Liver (tissue), 9 donors: ENCODE measurements around the gene OR2A12. TPM values are rescaled to one million over a fixed set of nuclear protein-coding genes. Genes with fewer than 3 reads are reported as not detected.
"Not testable (repeated sequence)": the region's sequence is repeated elsewhere in the genome, so short reads cannot be mapped to it uniquely, and the experiment has no call there.

ENCODE experiments used
- DNase-seq: peaks from one replicate; pipeline ENCODE4 v3.0.0-alpha.2; 2017; ENCODE audit warnings: low spot score
- H3K27ac ChIP-seq, 2 donors: one replicate each; pipeline ENCODE4 v1.7.0; 2013; ENCODE audit warnings: inconsistent platforms in 2 of 2, low read length in 2 of 2, control low read depth in 1 of 2, low read depth in 1 of 2, mild to moderate bottlenecking in 1 of 2
- H3K27me3 ChIP-seq, 4 donors: one replicate each; pipeline versions ENCODE4 v1.6.1 to v1.7.0; 2013; ENCODE audit warnings: low read length in 3 of 4, inconsistent platforms in 1 of 4, mild to moderate bottlenecking in 1 of 4, moderate library complexity in 1 of 4; ENCODE audit not compliant: control insufficient read depth in 4 of 4, insufficient read depth in 4 of 4
- H3K36me3 ChIP-seq, 4 donors: one replicate each; pipeline versions ENCODE4 v1.6.1 to v1.7.0; 2013; ENCODE audit warnings: low read length in 3 of 4, mild to moderate bottlenecking in 3 of 4, low read depth in 1 of 4, moderate library complexity in 1 of 4; ENCODE audit not compliant: control insufficient read depth in 4 of 4, insufficient read depth in 3 of 4
- H3K4me1 ChIP-seq, 4 donors: one replicate each; pipeline versions ENCODE4 v1.6.1 to v1.7.0; 2013; ENCODE audit warnings: low read length in 3 of 4, mild to moderate bottlenecking in 3 of 4, moderate library complexity in 1 of 4; ENCODE audit not compliant: control insufficient read depth in 4 of 4, insufficient read depth in 4 of 4
- H3K4me3 ChIP-seq, 3 donors: one replicate each; pipeline versions ENCODE4 v1.6.1 to v1.7.0; 2013; ENCODE audit warnings: low read length in 3 of 3, control low read depth in 1 of 3, low read depth in 1 of 3, mild to moderate bottlenecking in 1 of 3
- H3K9ac ChIP-seq, 2 donors: one replicate each; pipeline ENCODE4 v1.7.0; 2013; ENCODE audit warnings: low read length in 2 of 2, mild to moderate bottlenecking in 2 of 2, moderate library complexity in 2 of 2, control low read depth in 1 of 2, low read depth in 1 of 2
- H3K9me3 ChIP-seq, 4 donors: one replicate each; pipeline versions ENCODE4 v1.6.1 to v1.7.0; 2013; ENCODE audit warnings: low read length in 3 of 4; ENCODE audit not compliant: control insufficient read depth in 4 of 4
- EGR1 ChIP-seq, 2 donors: IDR thresholded peaks; 2 replicates each; pipeline ENCODE4 v1.6.1; 2016 to 2018; ENCODE audit warnings: antibody characterized with exemption in 2 of 2, low read depth in 2 of 2
- FOXA2 ChIP-seq: IDR thresholded peaks from 2 replicates; pipeline ENCODE4 v1.6.1; 2016; ENCODE audit warnings: antibody characterized with exemption
- GABPA ChIP-seq, 2 donors: IDR thresholded peaks in 1 of 2; conservative IDR thresholded peaks in 1 of 2; 2 replicates each; pipeline ENCODE4 v1.6.1; 2016; ENCODE audit warnings: antibody characterized with exemption in 2 of 2, mild to moderate bottlenecking in 1 of 2, moderate library complexity in 1 of 2
- JUND ChIP-seq, 2 donors: IDR thresholded peaks; 2 replicates each; pipeline ENCODE4 v1.6.1; 2016; ENCODE audit warnings: antibody characterized with exemption in 2 of 2
- RAD21 ChIP-seq, 2 donors: IDR thresholded peaks; 2 replicates each; pipeline ENCODE4 v1.6.1; 2016; ENCODE audit warnings: antibody characterized with exemption in 2 of 2, mild to moderate bottlenecking in 2 of 2
- RXRA ChIP-seq, 2 donors: IDR thresholded peaks; 2 replicates each; pipeline ENCODE4 v1.6.1; 2017 to 2018; ENCODE audit warnings: antibody characterized with exemption in 2 of 2, mild to moderate bottlenecking in 1 of 2
- TAF1 ChIP-seq: conservative IDR thresholded peaks from 2 replicates; pipeline ENCODE4 v1.6.1; 2016; ENCODE audit warnings: antibody characterized with exemption, mild to moderate bottlenecking
- WGBS: extraction: QIAGEN DNeasy Blood & Tissue Kit; methylation state at CpG from one replicate; pipeline ENCODE4 v1.1.7; 2013; 5-methylcytosine and 5-hydroxymethylcytosine counted together
- polyA plus RNA-seq, 2 donors: library from polyadenylated mRNA; stranded (reverse) in 1 of 2; unstranded in 1 of 2; fragments of 200-250 nt in 1 of 2; fragments of >200 nt in 1 of 2; fragmentation: Nextera tagmentation in 1 of 2; extraction: Ambion mirVana in 1 of 2; gene quantifications; one replicate each; pipeline versions ENCODE4 v1.2.1 to v1.2.3, GENCODE V29; 2013 to 2015
- total RNA-seq, 2 donors: library from RNA; depleted of rRNA; stranded (reverse); fragments of >200 nt; gene quantifications; one replicate each; pipeline ENCODE4 v1.2.3, GENCODE V29; 2014
- TF ChIP-seq, protein P1 (sequence below): fragments of 150-350 bp; IDR thresholded peaks from 2 replicates; pipeline ENCODE4 v1.5.1; 2017; ENCODE audit warnings: improper control_type of control experiment, low read depth, low read length; ENCODE audit not compliant: missing input control
- TF ChIP-seq, protein P2 (sequence below): IDR thresholded peaks from 2 replicates; pipeline ENCODE4 v1.6.1; 2016; ENCODE audit warnings: antibody characterized with exemption
- TF ChIP-seq, protein P3 (sequence below): IDR thresholded peaks from 2 replicates; pipeline ENCODE4 v1.6.1; 2016; ENCODE audit warnings: antibody characterized with exemption, mild to moderate bottlenecking
- donor health status: healthy.
- donor health status: healthy.
- donor health status: healthy.
- donor health status: healthy.
- donor health status: healthy.

Gene OR2A12
- total and polyA plus RNA-seq, 4 donors: not detected

DNA sequence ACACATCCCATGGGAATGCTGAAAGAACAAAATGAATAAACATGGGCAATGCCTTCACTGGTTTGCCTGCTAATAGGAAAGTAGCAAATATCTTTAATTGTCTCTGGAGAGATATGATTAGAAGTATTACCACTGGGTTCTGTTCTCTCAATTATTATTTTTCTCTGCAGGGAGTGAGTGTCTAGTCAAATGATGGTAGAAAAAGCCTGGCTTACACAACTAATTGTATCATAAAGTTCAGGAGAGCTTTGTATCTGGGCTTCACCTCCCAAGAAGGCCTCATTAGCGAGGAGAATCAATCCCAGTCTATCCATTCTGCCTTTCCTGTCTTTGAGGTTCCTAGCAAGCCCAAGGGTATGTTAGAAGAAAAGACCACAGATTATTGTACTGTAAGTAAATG lies 36.8 kb downstream of the OR2A12 start, which contains the start of gene OR2A14:
Gene OR2A14, plus strand, starts transcription at position 301 of the 400 bp plus-strand sequence. CDS start 5,937 bp downstream, outside the sequence.
- Histone ChIP-seq H3K27me3 (no peaks in the 10 kb centered on the region), H3K9ac (no peak within 1 kb of the TSS), H3K36me3 (no peaks in the 10 kb centered on the region), H3K9me3 (no peaks in the 10 kb centered on the region), H3K4me1 (no peaks in the 10 kb centered on the region), H3K27ac (no peak within 1 kb of the TSS), H3K4me3 (no peak within 1 kb of the TSS)
- TF ChIP-seq JUND (IDR thresholded peaks at IDR 0.05): no peak
- no peak for TF ChIP-seq FOXA2
- TF ChIP-seq, protein P1, sequence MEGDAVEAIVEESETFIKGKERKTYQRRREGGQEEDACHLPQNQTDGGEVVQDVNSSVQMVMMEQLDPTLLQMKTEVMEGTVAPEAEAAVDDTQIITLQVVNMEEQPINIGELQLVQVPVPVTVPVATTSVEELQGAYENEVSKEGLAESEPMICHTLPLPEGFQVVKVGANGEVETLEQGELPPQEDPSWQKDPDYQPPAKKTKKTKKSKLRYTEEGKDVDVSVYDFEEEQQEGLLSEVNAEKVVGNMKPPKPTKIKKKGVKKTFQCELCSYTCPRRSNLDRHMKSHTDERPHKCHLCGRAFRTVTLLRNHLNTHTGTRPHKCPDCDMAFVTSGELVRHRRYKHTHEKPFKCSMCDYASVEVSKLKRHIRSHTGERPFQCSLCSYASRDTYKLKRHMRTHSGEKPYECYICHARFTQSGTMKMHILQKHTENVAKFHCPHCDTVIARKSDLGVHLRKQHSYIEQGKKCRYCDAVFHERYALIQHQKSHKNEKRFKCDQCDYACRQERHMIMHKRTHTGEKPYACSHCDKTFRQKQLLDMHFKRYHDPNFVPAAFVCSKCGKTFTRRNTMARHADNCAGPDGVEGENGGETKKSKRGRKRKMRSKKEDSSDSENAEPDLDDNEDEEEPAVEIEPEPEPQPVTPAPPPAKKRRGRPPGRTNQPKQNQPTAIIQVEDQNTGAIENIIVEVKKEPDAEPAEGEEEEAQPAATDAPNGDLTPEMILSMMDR: no peak
- no peak for TF ChIP-seq RAD21 (IDR thresholded peaks at IDR 0.05)
- no peak for TF ChIP-seq GABPA (IDR thresholded peaks at IDR 0.05 in 1 of 2, conservative IDR thresholded peaks at IDR 0.05 in 1 of 2)
- DNase-seq: no peak
- WGBS: 95% methylated on average over 1 of the region's 1 CpG

DNA sequence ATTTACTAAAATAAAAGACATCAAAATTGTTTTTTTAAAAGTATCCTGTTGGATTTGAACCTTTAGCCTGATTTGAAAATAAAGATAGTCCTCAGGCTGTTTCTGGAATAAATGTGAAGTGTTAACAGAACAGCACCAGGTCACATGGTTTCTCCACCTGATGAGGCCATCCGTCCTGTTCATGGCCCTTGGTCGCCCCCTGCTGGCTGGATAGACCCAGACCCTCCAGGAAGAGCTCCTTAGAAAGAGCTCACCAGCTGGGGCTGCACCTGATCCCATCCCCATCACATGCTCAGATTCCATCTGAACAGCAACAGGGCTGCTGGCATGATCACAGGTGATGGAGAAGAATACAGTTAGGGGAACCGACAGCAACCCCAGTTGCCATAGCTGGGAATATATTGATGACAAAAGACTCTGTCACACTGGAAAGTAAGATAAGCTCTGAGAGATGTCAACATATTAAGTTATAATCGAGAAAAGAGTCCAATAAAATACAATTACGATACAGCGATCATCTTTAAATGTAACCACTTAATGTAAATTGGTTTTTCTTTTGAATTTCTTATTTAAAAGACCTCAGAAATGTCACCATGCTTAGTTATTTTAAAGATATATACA lies 41.7 kb downstream of the OR2A12 start:
- 41% methylated on average over 6 of the region's 6 CpGs for WGBS
- Histone ChIP-seq H3K36me3 (no peaks in the 10 kb centered on the region), H3K4me3 (no peak overlapping the region), H3K9me3 (no peaks in the 10 kb centered on the region), H3K27me3 (no peaks in the 10 kb centered on the region), H3K4me1 (no peaks in the 10 kb centered on the region), H3K9ac (no peak overlapping the region), H3K27ac (no peak overlapping the region)
- TF ChIP-seq RAD21 (IDR thresholded peaks at IDR 0.05) (peak; percentile 78 to 90), RXRA (IDR thresholded peaks at IDR 0.05) (no peak), EGR1 (IDR thresholded peaks at IDR 0.05; ENCODE audit: low read depth in 2 of 2) (no peak), TAF1 (no peak), FOXA2 (no peak)
- TF ChIP-seq, protein P2, sequence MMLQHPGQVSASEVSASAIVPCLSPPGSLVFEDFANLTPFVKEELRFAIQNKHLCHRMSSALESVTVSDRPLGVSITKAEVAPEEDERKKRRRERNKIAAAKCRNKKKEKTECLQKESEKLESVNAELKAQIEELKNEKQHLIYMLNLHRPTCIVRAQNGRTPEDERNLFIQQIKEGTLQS: no peak
- TF ChIP-seq, protein P1: peak; percentile 62
- TF ChIP-seq, protein P3, sequence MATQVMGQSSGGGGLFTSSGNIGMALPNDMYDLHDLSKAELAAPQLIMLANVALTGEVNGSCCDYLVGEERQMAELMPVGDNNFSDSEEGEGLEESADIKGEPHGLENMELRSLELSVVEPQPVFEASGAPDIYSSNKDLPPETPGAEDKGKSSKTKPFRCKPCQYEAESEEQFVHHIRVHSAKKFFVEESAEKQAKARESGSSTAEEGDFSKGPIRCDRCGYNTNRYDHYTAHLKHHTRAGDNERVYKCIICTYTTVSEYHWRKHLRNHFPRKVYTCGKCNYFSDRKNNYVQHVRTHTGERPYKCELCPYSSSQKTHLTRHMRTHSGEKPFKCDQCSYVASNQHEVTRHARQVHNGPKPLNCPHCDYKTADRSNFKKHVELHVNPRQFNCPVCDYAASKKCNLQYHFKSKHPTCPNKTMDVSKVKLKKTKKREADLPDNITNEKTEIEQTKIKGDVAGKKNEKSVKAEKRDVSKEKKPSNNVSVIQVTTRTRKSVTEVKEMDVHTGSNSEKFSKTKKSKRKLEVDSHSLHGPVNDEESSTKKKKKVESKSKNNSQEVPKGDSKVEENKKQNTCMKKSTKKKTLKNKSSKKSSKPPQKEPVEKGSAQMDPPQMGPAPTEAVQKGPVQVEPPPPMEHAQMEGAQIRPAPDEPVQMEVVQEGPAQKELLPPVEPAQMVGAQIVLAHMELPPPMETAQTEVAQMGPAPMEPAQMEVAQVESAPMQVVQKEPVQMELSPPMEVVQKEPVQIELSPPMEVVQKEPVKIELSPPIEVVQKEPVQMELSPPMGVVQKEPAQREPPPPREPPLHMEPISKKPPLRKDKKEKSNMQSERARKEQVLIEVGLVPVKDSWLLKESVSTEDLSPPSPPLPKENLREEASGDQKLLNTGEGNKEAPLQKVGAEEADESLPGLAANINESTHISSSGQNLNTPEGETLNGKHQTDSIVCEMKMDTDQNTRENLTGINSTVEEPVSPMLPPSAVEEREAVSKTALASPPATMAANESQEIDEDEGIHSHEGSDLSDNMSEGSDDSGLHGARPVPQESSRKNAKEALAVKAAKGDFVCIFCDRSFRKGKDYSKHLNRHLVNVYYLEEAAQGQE: no peak
- peak; percentile 87 for DNase-seq

DNA sequence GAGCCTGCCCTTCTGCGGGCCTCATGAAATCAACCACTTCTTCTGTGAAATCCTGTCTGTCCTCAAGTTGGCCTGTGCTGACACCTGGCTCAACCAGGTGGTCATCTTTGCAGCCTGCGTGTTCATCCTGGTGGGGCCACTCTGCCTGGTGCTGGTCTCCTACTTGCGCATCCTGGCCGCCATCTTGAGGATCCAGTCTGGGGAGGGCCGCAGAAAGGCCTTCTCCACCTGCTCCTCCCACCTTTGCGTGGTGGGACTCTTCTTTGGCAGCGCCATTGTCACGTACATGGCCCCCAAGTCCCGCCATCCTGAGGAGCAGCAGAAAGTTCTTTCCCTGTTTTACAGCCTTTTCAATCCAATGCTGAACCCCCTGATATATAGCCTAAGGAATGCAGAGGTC lies 43.5 kb downstream of the OR2A12 start:
- 90% methylated on average over 9 of the region's 9 CpGs for WGBS
- not testable (repeated sequence) for H3K4me1 ChIP-seq, H3K27ac ChIP-seq

More for the DNA sequence above, 43.5 kb downstream of the OR2A12 start:
- H3K9me3 ChIP-seq, H3K9ac ChIP-seq, H3K27me3 ChIP-seq, H3K36me3 ChIP-seq, DNase-seq, H3K4me3 ChIP-seq: not testable (repeated sequence)
